Stimulated activated CD8-positive, alpha-beta memory T cell treated with anti-CD3 and anti-CD28 coated beads, Interleukin-2, amount 100 ng/mL, for 48 hours (primary cell): ENCODE data around the gene INPP5K.
"Not testable (repeated sequence)": the region's sequence is repeated elsewhere in the genome, so short reads cannot be mapped to it uniquely, and the experiment has no call there.

Experiments
- DNase-seq, 2 donors: peaks; one replicate each; pipeline ENCODE4 v3.0.0-alpha.2; 2020; ENCODE audit warnings: low read depth in 2 of 2

INPP5K gene

DNA sequence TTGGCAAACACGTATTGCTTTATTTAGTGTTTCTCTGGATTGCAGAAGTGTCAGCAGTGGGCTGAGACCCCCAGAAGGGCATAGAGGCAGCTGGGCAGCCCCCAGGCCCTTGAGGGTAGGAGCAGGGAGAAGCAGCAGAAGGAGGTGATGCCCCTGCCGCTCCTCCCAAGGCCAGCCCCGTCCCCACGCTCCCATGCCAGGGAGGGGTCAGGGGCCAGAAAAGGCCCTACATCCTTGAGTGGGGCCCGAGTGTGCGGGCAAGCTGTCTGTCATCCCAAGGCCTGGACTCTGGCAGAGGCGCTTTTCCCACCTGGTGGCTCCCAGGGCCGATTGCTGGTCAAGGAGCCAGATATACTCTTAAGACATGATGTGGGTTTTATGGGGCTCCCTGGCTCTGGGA is 52.2 kb downstream of the INPP5K start:
- DNase-seq = no peak

DNA sequence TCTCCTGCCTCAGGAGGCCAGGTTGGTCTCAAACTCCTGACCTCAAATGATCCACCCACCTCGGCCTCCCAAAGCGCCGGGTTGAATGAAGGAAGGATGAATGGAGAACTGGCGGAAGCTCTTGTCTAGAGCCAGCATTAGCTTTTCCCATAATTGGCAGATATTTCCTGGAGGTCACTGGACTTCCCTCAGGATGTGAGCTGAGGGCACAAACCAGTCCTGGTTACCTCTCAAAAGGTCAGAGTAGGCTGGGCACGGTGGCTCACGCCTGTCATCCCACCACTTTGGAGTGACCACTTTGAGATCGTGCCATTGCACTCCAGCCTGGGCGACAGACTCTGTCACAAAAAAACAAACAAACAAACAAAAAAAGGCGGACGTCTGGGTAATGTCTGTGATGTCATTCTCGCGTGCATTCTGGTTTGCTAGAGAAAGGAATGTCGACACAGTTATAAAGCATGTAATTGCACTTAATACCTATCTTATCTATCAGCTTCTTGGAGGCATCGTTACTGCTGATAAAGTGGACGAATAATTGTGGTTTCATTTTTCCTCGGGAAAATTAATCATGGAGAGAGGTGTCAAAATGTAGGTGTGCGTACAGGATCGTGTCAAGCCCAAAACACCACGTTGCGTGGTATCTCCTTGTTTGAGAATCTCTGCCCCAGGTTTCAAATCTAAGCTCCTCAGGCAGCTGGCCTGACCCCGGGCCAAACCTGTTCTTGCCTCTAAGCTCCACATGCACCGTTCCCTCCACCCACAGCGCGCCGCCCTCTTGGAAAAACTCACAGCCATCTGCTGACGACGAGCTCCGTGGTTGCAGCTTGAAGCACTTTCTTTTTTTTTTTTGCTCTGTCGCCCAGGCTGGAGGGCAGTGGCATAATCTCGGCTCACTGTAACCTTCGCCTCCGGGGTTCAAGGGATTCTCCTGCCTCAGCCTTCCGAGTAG is 54.0 kb downstream of the INPP5K start:
- no peak for DNase-seq

DNA sequence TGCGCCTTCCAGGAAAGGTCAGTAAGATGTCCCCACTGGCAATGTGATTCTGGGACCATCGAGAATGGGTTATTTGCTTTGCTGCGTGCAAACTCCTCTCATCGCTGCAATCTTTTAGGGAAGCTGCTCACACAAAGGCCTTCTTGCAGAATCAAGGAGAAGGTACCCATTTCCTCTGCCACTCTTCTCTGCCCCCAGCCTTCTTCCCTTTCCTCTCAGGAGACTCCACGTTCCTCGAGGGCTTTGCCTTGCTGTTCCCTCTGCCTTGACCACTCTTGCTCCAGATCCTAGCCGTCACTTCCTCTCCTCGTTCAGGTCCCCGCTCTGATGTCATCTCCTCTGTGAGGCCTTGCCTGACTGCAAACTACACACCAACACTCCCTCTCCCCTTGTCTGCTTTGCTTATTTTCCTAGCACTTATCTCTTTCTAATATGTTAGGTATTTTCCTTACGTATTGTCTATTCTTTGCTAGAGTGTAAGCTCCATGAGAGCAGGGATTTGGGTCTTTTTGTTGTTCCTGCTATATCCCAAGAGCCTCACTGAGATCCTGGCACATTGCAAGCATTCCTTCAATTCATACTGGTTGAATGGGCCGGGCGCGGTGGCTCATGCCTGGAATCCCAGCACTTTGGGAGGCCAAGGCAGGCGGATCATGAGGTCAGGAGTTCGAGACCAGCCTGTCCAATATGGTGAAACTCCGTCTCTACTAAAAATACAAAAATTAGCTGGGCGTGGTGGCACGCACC is 55.0 kb downstream of the INPP5K start:
- DNase-seq = no peak

DNA sequence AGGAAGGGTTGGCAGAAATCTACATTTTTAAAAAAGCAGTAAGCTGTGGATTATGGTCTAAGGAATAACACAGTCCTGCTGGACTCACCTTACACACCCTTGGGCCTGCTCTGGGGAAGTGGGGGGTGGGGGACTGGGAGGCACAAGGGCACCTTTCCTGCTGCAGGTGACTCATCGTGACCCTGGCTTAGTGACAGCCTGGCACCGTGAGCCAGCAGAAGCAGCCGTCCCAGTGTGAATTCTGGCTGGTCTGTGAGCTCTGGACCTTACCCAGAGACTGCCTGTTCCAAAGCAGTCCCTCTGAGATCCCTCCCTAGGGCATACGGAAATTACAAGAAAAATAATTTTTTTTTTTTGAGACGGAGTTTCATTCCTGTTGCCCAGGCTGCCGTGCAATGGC is 56.2 kb downstream of the INPP5K start:
- DNase-seq = no peak

DNA sequence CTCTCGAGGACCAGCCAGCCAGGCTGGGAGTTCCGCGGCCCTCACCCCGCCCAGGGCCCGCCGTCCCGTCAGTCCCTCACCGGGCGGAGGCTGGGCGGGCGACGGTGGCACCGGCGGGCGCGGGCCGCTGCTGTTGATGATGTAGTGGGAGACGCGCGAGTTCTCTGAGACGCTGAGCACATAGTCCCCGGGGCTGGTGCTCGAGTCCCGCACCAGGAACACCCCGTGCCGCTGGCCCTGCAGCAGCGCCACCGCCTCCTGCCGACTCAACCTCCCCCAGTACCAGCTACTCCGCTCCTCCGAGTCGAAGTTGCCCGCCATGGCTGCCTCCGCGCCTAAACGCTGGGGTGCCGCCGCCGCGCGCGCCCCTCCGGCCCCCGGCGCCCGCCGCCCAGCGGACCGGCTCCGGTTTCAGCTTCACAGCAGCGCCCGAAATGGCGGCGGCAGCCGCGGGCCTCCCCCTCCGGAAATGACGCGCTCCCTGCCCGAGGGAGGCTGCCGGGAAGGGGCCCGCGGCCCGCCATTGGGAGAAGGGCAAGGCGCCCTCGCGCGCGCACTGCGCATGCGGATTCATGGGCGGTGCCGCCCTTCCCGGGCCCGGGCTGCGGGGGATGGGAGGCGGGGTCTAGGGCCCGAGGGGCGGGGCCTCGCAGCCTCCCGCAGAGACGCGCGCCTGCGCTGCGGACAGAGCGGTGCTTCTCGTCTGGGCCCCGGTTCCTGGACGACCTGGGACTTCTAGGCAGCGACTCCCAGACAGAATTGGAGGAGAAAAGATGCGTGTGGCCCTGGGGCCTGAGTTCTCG is 60.4 kb downstream of the INPP5K start, which contains the start of gene CRK:
CRK (minus strand) TSS at position 436 of the 803 bp plus-strand sequence; CDS start at position 321, 115 bp downstream.
- DNase-seq = peak; percentile 97 to 99

DNA sequence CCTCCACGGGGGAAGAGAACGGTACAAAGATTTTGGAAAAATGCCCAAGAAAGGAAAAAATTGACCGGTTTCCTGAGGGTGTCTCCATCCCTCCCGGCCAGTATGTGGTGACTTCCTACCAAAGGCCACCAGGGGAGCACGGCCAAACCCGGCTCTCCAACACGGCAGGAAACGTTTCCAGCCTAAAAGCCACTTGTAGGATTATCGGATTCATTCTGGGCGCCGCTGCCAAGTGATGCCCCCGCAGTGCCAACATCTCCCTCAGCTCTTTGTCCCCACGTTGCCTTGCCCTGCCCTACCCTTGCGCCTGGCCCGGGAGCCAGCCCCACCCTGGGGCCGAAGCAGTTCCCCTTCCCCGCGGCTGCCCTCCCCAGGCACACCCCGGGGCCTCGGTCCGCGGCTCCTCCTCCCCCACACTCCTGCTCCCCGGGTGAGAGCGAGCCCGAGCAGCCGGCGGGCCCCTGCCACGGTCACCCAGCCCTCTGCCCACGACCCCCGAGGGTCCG is 61.1 kb downstream of the INPP5K start:
- DNase-seq = peak in 1 of 2 donors; percentile 16

DNA sequence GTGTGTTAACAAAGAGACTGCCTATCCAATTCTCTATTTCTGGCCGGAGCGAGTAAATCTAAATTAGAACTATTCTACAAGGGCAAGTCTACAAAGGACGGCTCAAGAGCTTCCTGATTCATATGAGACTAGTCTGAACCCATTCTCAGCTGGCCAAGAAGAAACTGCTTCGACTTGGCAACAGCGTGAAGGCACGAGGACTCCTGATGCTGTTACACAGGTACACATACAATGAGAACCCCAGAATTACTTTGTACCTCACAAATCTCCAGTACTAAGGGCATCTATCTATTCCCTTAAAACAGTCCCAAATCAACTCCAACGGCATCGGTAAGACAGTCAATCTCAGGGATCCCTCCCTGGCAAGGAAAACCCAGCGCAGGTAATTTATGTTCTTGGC is 61.9 kb downstream of the INPP5K start:
- DNase-seq = no peak

DNA sequence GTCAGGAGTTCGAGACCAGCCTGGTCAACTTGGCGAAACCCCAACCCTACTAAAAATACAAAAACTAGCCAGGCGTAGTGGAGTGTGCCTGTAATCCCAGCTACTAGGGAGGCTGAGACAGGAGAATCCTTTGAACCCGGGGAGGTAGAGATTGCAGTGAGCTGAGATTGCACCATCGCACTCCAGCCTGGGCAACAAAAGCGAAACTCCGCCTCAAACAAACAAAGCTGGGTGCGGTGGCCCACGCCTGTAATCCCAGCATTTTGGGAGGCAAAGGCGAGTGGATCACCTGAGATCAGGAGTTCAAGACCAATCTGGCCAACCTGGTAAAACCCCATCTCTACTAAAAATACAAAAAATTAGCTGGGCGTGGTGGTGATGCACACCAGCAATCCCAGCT is 62.7 kb downstream of the INPP5K start:
- DNase-seq = not testable (repeated sequence)

DNA sequence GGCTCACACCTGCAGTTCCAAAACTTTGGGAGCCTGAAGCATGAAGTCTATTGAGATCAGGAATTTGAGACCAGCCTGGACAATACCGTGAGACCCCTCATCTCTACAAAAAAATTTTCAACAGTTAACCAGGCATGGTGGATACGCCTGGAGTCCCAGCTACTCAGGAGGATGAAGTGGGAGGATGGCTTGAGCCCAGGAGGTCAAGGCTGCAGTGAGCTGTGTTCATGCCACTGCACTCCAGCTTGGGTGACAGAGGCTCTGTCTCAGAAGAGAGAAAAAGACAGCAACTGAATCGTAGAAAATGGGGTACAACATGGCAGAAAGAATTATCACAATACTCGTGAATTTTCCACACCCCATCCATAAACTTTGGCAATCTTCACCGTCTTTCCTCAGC is 63.6 kb downstream of the INPP5K start:
- DNase-seq = no peak

DNA sequence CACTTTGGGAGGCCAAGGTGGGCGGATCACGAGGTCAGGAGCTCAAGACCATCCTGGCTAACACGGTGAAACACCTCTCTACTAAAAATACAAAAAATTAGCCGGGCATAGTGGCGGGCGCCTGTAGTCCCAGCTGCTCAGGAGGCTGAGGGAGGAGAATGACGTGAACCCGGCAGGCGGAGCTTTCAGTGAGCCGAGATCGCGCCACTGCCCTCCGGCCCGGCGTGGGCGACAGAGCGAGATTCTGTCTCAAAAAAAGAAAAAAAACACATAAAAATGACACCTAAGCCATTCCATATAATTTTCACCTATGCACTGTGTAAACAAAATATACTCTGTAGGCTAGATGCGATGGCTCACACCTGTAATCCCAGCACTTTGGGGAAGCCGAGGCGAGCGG is 66.2 kb downstream of the INPP5K start:
- not testable (repeated sequence) for DNase-seq

DNA sequence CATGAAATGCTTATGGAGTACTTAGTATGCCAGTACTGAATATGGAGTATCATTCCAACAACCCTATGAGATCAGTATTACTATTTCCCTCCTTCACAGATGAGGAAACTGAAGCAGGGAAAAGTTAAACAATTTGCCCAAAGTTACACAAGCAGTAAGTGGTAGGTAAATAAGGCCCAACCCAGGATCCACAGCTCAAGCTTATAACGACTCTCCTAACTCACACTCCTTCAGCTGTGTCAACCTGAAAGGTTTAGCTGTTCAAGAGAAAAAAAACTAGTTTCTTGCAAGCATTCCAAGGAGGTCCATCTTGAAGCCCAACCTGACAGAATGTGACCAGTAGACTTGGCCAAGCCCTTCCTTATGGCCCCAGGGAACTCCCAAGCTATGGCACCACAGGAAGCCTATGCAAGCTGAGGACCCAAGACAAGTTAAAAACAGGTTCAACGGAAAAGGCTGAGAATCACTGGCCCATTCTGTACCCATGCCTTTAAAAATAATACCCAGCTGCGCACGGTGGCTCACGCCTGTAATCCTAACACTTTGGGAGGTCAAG is 66.9 kb downstream of the INPP5K start:
- DNase-seq = no peak

DNA sequence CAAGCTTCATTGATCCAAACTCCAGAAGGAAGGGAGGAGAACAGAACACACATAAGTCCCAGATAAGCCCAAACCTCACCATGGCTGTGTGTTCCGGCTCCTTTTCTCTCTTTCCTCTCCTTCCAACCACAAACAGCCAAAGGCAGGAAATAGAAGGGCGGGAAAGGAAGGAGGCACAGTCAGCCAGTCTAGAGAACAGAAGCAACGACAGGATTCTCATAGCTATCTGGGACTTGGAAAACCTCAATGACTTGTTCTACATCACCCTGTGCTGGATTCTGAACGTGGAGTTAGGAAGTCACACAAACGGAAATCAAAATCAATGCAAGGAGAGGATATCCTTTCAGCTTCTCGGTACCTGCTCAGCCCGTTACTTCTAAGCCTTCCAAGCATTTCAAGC is 69.4 kb downstream of the INPP5K start:
- no peak for DNase-seq

DNA sequence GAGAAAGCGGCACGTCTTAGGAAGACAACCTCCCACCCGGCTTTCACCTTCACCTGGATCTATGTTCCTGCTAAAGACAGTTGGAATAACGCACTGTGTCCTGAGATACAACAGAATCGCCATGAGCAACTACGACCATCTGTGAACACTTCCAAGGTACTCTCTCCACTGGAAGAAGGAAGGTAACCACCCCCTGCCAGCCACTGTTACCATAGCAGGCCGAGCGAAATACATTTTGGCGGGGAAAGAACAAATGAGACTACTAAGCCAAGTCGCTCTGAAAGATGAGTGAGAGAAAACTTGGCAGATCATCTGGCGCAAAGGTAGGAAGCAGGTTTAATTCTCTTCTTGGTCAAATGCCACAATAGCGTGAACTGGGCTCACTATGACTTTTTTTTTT is 70.2 kb downstream of the INPP5K start:
- no peak for DNase-seq

DNA sequence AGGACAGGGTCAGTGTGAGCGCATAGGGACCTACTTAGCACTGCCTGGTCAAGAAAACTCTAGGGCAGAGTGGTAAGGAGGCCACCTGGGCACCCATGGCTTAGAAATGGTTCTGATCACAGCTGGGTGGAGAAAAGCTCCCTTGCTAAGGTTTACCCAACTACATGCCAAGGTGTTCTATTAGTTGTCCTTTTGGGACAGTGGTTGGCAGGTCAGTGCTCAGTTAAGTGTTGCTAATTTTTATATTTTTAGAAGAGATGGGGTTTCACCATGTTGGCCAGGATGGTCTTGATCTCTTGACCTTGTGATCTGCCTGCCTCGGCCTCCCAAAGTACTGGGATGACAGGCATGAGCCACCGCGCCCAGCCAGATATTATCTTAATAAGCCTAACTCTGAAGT is 70.7 kb downstream of the INPP5K start:
- DNase-seq = not testable (repeated sequence)
